G401.6 (cell line): Measurements from ENCODE around the gene FAM53A.

ENCODE experiments used
- FAIRE-seq: peaks from 2 replicates; lab custom pipeline; 2012; peaks lifted over from hg19 to GRCh38; lab: Jason Lieb, UNC

FAM53A gene

DNA sequence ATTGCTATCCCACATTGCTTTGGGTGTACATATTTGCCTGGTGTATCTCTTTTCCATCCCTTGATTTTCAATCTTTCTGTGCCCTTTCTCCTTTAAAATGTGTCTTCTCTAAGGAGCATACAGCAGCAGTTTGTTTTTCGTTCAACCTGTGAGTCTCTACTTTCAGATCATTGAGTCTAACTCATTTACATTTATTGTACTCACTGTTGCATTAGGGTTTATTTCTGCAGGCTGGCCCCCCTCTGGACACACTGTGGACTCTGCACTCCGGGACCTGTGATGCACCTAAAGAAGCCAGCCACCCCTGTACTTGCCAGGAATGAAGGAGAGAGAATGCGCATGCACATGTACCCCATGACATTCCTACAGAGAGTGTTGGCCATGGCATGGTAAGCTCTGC is 93.0 kb downstream of the FAM53A start:
- no peak for FAIRE-seq

- no peak for FAIRE-seq
These were observed 93.9 kb downstream of the FAM53A start for GRCh38 chr4:1590244-1590643.
